ENCODE measurements around the gene RNF144B. TPM values are rescaled to one million over a fixed set of nuclear protein-coding genes. Genes with fewer than 3 reads are reported as not detected.

The RNF144B gene
- total and polyA plus RNA-seq, 10 of the 15 experiments (the other 5 are each of a cell fraction or from before 2014, with no cell fraction given), result 0.03 to 0.18 (median 0.14) TPM

DNA sequence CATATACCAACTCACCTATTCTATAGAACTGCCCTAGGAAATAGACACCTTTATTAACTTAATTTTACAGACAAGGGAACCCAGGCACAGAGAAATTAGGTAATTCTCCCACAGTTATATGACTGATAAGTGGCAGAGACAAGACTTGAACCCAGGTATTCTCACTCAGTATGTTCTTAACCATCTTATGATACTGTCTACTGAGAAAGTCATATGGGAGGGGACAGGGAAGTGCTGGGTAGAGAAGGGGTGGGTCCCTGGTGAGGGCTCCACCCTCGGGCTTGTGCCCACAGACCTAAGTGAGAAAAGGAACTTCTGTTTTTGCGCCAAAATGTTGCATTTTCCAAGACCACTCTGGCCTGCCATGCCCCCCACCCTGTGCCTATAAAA is 123.5 kb downstream of the RNF144B start (continued):
- TF ChIP-seq, protein P1, sequence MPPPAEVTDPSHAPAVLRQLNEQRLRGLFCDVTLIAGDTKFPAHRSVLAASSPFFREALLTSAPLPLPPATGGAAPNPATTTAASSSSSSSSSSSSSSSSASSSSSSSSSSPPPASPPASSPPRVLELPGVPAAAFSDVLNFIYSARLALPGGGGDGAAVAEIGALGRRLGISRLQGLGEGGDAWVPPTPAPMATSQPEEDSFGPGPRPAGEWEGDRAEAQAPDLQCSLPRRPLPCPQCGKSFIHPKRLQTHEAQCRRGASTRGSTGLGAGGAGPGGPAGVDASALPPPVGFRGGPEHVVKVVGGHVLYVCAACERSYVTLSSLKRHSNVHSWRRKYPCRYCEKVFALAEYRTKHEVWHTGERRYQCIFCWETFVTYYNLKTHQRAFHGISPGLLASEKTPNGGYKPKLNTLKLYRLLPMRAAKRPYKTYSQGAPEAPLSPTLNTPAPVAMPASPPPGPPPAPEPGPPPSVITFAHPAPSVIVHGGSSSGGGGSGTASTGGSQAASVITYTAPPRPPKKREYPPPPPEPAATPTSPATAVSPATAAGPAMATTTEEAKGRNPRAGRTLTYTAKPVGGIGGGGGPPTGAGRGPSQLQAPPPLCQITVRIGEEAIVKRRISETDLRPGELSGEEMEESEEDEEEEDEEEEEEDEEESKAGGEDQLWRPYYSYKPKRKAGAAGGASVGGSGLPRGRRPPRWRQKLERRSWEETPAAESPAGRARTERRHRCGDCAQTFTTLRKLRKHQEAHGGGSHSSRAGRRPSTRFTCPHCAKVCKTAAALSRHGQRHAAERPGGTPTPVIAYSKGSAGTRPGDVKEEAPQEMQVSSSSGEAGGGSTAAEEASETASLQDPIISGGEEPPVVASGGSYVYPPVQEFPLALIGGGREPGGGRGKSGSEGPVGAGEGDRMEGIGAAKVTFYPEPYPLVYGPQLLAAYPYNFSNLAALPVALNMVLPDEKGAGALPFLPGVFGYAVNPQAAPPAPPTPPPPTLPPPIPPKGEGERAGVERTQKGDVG (CRISPR knock-in tag; IDR thresholded peaks at IDR 0.05), result no peak
- TF ChIP-seq, protein P2, sequence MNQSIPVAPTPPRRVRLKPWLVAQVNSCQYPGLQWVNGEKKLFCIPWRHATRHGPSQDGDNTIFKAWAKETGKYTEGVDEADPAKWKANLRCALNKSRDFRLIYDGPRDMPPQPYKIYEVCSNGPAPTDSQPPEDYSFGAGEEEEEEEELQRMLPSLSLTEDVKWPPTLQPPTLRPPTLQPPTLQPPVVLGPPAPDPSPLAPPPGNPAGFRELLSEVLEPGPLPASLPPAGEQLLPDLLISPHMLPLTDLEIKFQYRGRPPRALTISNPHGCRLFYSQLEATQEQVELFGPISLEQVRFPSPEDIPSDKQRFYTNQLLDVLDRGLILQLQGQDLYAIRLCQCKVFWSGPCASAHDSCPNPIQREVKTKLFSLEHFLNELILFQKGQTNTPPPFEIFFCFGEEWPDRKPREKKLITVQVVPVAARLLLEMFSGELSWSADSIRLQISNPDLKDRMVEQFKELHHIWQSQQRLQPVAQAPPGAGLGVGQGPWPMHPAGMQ (IDR thresholded peaks at IDR 0.05; ENCODE audit: borderline replicate concordance), result no peak
- TF ChIP-seq SUPT20H (IDR thresholded peaks at IDR 0.05; ENCODE audit: borderline replicate concordance, control insufficient read depth, low read depth, low read length), result no peak

DNA sequence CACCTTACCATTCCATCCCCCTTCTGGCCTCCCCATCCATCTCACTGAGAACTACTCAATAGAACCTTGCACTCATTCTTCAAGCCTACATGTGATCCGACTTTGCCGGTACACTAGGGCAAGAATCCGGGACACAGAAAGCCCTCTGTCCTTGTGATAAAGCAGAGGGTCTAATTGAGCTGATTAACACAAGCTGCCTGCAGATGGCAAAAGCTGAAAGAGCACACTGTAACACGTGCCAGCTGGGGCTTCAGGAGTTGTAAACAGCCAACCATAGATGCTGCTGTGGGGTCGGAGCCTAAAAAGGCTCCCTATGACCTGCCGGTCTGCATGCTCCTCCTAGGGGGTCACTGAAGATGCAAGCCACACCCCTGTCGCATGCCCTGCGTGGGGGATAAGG is 124.1 kb downstream of the RNF144B start:
- DNase-seq (ENCODE audit: low read depth, low spot score), result no peak
- no peak for ATAC-seq
- Histone ChIP-seq H3K9me3 (replicated peaks; ENCODE audit: control insufficient read depth, insufficient read depth, low read length) (no peaks in the 10 kb centered on the region), H4K20me1 (ENCODE audit: control insufficient read depth, insufficient read depth) (no peaks in the 10 kb centered on the region), H3K4me1 (ENCODE audit: control insufficient read depth, insufficient read depth, low read length) (no peaks in the 10 kb centered on the region), H3K9ac (ENCODE audit: control insufficient read depth, insufficient read depth, low read length) (no peak overlapping the region), H3K27me3 (replicated peaks in 1 of 2; ENCODE audit: control insufficient read depth in 2 of 2, insufficient read depth in 2 of 2, low read length in 1 of 2) (0 out of 4 replicates have a peak, but pooled peaks cover 0 to 4% of the 10 kb centered on the region in 2 experiments), H3K36me3 (ENCODE audit: control insufficient read depth in 2 of 2, insufficient read depth in 2 of 2, low read length in 1 of 2) (no peaks in the 10 kb centered on the region), H2AFZ (ENCODE audit: control insufficient read depth, low read depth, low read length) (no peak overlapping the region), H3K79me2 (ENCODE audit: control insufficient read depth, insufficient read depth, low read length) (no peaks in the 10 kb centered on the region), H3K4me3 (no peak overlapping the region), H3K4me2 (ENCODE audit: control insufficient read depth, insufficient read depth) (no peak overlapping the region), H3K27ac (ENCODE audit: control insufficient read depth, insufficient read depth) (no peak overlapping the region)
- in situ Hi-C loops (cut with MboI) (no loop called here), intact Hi-C loops (cut with micrococcal nuclease; ENCODE audit: unreplicated experiment) (no loop called here)
- WGBS (ENCODE audit: insufficient coverage, insufficient replicate concordance, low lambda C conversion rate, missing lambda C conversion rate), result 54% methylated on average over 8 of the region's 8 CpGs
- ChIA-PET POLR2A (no interaction called here), CTCF (no interaction called here), RAD21 (ENCODE audit: unreplicated experiment) (no interaction called here), SMC1A (ENCODE audit: uncharacterized antibody, unreplicated experiment) (no interaction called here)
- TF ChIP-seq RB1 (IDR thresholded peaks at IDR 0.05; ENCODE audit: borderline replicate concordance), result no peak
- TF ChIP-seq CHD2 (IDR thresholded peaks at IDR 0.05; ENCODE audit: borderline replicate concordance, low read depth, low read length), result no peak
- TF ChIP-seq, protein P1 (CRISPR knock-in tag; IDR thresholded peaks at IDR 0.05), result no peak
- BruUV-seq (replicated peaks), result no TSS peak
- no peak for FAIRE-seq
